KMS-11 (cell line): ENCODE data around the gene ZDHHC12.

Experiments used
- H2AFZ ChIP-seq: fragments of 200-600 bp; sonication (generic); 2 replicates; pipeline ENCODE4 v1.6.1; 2016; ENCODE audit warnings: antibody characterized with exemption, mixed run types, low read depth
- H3K27ac ChIP-seq: fragments of 200-600 bp; sonication (generic); 2 replicates; pipeline ENCODE4 v1.6.1; 2016; ENCODE audit warnings: mild to moderate bottlenecking, mixed run types
- H3K27me3 ChIP-seq: fragments of 200-600 bp; sonication (generic); 2 replicates; pipeline ENCODE4 v1.6.1; 2017; ENCODE audit warnings: mild to moderate bottlenecking, low read depth, mixed run types, moderate library complexity; ENCODE audit not compliant: insufficient read depth
- H3K36me3 ChIP-seq: fragments of 200-600 bp; sonication (generic); 2 replicates; pipeline ENCODE4 v1.6.1; 2017; ENCODE audit warnings: mild to moderate bottlenecking, mixed run types; ENCODE audit not compliant: insufficient read depth
- H3K4me1 ChIP-seq: fragments of 200-600 bp; sonication (generic); 2 replicates; pipeline ENCODE4 v1.6.1; 2016; ENCODE audit warnings: mild to moderate bottlenecking, low read depth, mixed run types; ENCODE audit not compliant: poor library complexity, severe bottlenecking
- H3K4me2 ChIP-seq: fragments of 200-600 bp; sonication (generic); 2 replicates; pipeline ENCODE4 v1.7.0; 2016; ENCODE audit warnings: mild to moderate bottlenecking, mixed run types
- H3K4me3 ChIP-seq: fragments of 200-600 bp; sonication (generic); IDR thresholded peaks from 2 replicates; pipeline ENCODE4 v1.6.1; 2017; ENCODE audit warnings: low read depth, low read length, mixed read lengths; ENCODE audit not compliant: insufficient read depth
- H3K79me2 ChIP-seq: fragments of 200-600 bp; sonication (generic); 2 replicates; pipeline ENCODE4 v1.6.1; 2016; ENCODE audit warnings: low read depth, mixed run types; ENCODE audit not compliant: insufficient read depth
- H3K9ac ChIP-seq: fragments of 200-600 bp; sonication (generic); 2 replicates; pipeline ENCODE4 v1.6.1; 2016; ENCODE audit warnings: mild to moderate bottlenecking, mixed run types
- H4K20me1 ChIP-seq: fragments of 200-600 bp; sonication (generic); 2 replicates; pipeline ENCODE4 v1.6.1; 2016; ENCODE audit warnings: mild to moderate bottlenecking, mixed run types; ENCODE audit not compliant: insufficient read depth
- TF ChIP-seq, protein P1 (sequence below): fragments of 200-600 bp; sonication (generic); conservative IDR thresholded peaks from 2 replicates; pipeline ENCODE4 v1.6.1; 2017; ENCODE audit warnings: low read depth, mild to moderate bottlenecking, antibody characterized with exemption, low read length, moderate library complexity, mixed read lengths

Gene ZDHHC12

DNA sequence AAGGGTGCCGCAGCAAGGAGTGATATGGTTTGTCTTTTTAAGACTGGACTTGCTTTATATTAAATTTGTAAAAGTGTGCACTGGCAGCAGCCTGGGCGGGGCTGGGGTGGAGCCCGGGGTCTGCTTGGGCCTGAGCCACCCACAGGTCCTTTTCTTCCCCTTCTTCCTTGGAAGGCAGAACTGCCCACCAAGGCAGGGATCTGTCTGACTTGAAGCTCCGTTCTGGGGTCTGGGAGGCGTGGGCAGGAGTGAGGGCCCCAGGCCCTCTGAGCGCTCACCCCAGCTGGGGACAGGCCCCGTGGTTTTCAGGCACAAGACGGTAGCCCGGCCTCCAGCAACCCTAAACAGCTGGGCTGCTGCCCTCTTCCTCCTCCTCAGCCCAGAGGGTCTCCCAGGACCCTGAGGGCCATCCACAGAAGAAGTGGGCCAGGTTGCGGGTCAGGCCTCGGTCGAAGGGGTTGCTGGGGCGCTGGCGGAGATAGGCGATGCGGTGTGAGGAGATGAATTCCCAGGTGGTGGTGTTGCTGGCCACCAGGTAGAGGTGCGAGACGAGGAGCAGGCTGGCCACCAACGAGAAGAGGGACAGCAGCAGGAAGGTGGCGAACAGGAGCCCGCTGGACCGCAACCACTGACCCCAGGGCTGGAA lies 3.0 kb downstream of the ZDHHC12 start:
- Histone ChIP-seq H3K27ac (no peak overlapping the region), H3K9ac (no peak overlapping the region), H3K36me3 (no peaks in the 10 kb centered on the region), H2AFZ (no peak overlapping the region), H3K79me2 (no peaks in the 10 kb centered on the region), H3K4me1 (peaks cover 13% of the 10 kb centered on the region), H3K27me3 (no peaks in the 10 kb centered on the region), H3K4me2 (no peak overlapping the region), H3K4me3 (no peak overlapping the region), H4K20me1 (no peaks in the 10 kb centered on the region)
- TF ChIP-seq, protein P1, sequence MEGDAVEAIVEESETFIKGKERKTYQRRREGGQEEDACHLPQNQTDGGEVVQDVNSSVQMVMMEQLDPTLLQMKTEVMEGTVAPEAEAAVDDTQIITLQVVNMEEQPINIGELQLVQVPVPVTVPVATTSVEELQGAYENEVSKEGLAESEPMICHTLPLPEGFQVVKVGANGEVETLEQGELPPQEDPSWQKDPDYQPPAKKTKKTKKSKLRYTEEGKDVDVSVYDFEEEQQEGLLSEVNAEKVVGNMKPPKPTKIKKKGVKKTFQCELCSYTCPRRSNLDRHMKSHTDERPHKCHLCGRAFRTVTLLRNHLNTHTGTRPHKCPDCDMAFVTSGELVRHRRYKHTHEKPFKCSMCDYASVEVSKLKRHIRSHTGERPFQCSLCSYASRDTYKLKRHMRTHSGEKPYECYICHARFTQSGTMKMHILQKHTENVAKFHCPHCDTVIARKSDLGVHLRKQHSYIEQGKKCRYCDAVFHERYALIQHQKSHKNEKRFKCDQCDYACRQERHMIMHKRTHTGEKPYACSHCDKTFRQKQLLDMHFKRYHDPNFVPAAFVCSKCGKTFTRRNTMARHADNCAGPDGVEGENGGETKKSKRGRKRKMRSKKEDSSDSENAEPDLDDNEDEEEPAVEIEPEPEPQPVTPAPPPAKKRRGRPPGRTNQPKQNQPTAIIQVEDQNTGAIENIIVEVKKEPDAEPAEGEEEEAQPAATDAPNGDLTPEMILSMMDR: no peak

- Histone ChIP-seq H3K9ac (no peak overlapping the region), H3K36me3 (no peaks in the 10 kb centered on the region), H2AFZ (no peak overlapping the region), H3K4me3 (no peak overlapping the region), H4K20me1 (no peaks in the 10 kb centered on the region), H3K4me1 (peaks cover 8% of the 10 kb centered on the region), H3K4me2 (no peak overlapping the region), H3K79me2 (no peaks in the 10 kb centered on the region), H3K27ac (no peak overlapping the region), H3K27me3 (no peaks in the 10 kb centered on the region)
- TF ChIP-seq, protein P1: no peak
Observed at GRCh38 chr9:128719919-128720605, 3.9 kb downstream of the ZDHHC12 start.

DNA sequence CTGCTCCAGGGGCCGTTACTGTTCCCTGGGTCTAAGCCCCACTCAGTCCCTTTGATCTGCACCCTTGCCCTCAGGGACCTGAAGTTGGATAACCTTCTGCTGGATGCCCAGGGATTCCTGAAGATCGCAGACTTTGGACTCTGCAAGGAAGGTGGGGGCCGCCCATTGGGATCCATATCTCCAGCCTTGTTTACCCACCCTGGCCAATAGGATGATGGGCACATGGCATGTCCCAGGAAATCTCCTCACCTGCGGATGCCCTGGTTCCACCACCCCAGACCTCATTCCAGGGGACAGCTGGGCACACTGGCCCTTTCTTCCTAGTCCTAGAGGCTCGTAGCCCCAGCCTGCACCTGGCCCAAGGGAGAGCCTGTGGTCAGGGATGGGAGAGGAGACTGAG lies 5.5 kb downstream of the ZDHHC12 start:
- Histone ChIP-seq H3K27me3 (no peaks in the 10 kb centered on the region), H3K36me3 (no peaks in the 10 kb centered on the region), H3K4me3 (no peak overlapping the region), H4K20me1 (no peaks in the 10 kb centered on the region), H3K4me2 (no peak overlapping the region), H2AFZ (no peak overlapping the region), H3K9ac (no peak overlapping the region), H3K79me2 (no peaks in the 10 kb centered on the region), H3K4me1 (no peaks in the 10 kb centered on the region), H3K27ac (no peak overlapping the region)
- TF ChIP-seq, protein P1: no peak

- Histone ChIP-seq H4K20me1 (no peaks in the 10 kb centered on the region), H3K27ac (no peak overlapping the region), H3K4me2 (no peak overlapping the region), H3K27me3 (no peaks in the 10 kb centered on the region), H2AFZ (no peak overlapping the region), H3K79me2 (no peaks in the 10 kb centered on the region), H3K4me1 (no peaks in the 10 kb centered on the region), H3K9ac (no peak overlapping the region), H3K4me3 (no peak overlapping the region), H3K36me3 (no peaks in the 10 kb centered on the region)
- TF ChIP-seq, protein P1: no peak
Observed at GRCh38 chr9:128718047-128718446, 5.9 kb downstream of the ZDHHC12 start.
